Left lung (tissue), 10 donors: ENCODE data around the gene BARHL1. TPM values are rescaled to one million over a fixed set of nuclear protein-coding genes. Genes with fewer than 3 reads are reported as not detected.

Experiments
- ATAC-seq: fragments of 200-7000 bp; cut with Tn5 transposase; one replicate; pipeline ENCODE4 v1.9.1; 2020; ENCODE audit warnings: moderate library complexity
- DNase-seq, 4 donors: peaks; one replicate each; pipeline ENCODE4 v3.0.0-alpha.2; 2013 to 2020
- H3K27ac ChIP-seq, 2 donors: fragments of 200-600 bp; sonication (generic) in 1 of 2; one replicate each; pipeline versions ENCODE4 v1.5.0 to v1.8.0; 2020 to 2021
- H3K27me3 ChIP-seq, 2 donors: fragments of 200-600 bp; sonication (generic) in 1 of 2; one replicate each; pipeline versions ENCODE4 v1.5.0 to v1.8.0; 2020 to 2021
- H3K36me3 ChIP-seq, 2 donors: fragments of 200-600 bp; sonication (generic) in 1 of 2; one replicate each; pipeline versions ENCODE4 v1.5.0 to v1.8.0; 2020 to 2021
- H3K4me1 ChIP-seq, 2 donors: fragments of 200-600 bp; one replicate each; pipeline ENCODE4 v1.8.0; 2021
- H3K4me3 ChIP-seq, 2 donors: fragments of 200-600 bp; sonication (generic) in 1 of 2; one replicate each; pipeline versions ENCODE4 v1.5.0 to v1.8.0; 2020 to 2021; ENCODE audit warnings: mild to moderate bottlenecking in 1 of 2
- H3K9me3 ChIP-seq, 2 donors: fragments of 200-600 bp; sonication (generic) in 1 of 2; one replicate each; pipeline versions ENCODE4 v1.5.0 to v1.8.0; 2020 to 2021
- CTCF ChIP-seq, 2 donors: fragments of 200-600 bp; sonication (generic) in 1 of 2; IDR thresholded peaks; one replicate each; pipeline versions ENCODE4 v1.5.0 to v1.8.0; 2021; ENCODE audit warnings: antibody characterized with exemption in 2 of 2
- intact Hi-C, 2 donors: fragments of 100-400 bp; cut with DNase I; formaldehyde crosslinking; loops; one replicate each; pipeline versions ENCODE4 v1.11.2 to v1.14.2; 2022
- polyA plus RNA-seq, 6 donors: library from polyadenylated mRNA; unstranded; fragments of 120-200 nt; gene quantifications; one replicate each; pipeline ENCODE4 v1.2.1, GENCODE V29; 2013; ENCODE audit not compliant: insufficient read length in 6 of 6
- total RNA-seq, 2 donors: library from RNA; stranded (reverse); fragmentation: NEBNext Ultra II Directional; extraction: Animal tissue kit (Norgen Biotek cat#: 25700); gene quantifications; one replicate each; pipeline ENCODE4 v1.2.1, GENCODE V29; 2021
- donor health status: DM: no; HTN: yes; CAD: no.
- donor health status: DM: no; HTN: no; CAD: no.

Gene BARHL1
- total and polyA plus RNA-seq, 8 donors: not detected

- no peaks in the 10 kb centered on the region for H3K9me3 ChIP-seq
- no peak overlapping the region for H3K27ac ChIP-seq
- no peaks in the 10 kb centered on the region for H3K4me1 ChIP-seq
- TF ChIP-seq CTCF (IDR thresholded peaks at IDR 0.05): no peak
- H3K27me3 ChIP-seq: peaks cover 2 to 5% of the 10 kb centered on the region in 2 donors
- no peak overlapping the region for H3K4me3 ChIP-seq
- no peak for DNase-seq
- ATAC-seq: no peak
- H3K36me3 ChIP-seq: peaks cover 0 to 87% of the 10 kb centered on the region in 2 donors
- intact Hi-C loops: no loop called here
These were observed 14.8 kb downstream of the BARHL1 start for GRCh38 chr9:132597073-132597775.

- DNase-seq (no peak), ATAC-seq (no peak)
- intact Hi-C loops: no loop called here
These were observed 18.0 kb downstream of the BARHL1 start for GRCh38 chr9:132600326-132600984.

GRCh38 chr9:132602207-132602606 is 19.8 kb downstream of the BARHL1 start:
- intact Hi-C loops: no loop called here
- no peaks in the 10 kb centered on the region for H3K9me3 ChIP-seq
- TF ChIP-seq CTCF (IDR thresholded peaks at IDR 0.05): no peak
- no peak overlapping the region for H3K4me3 ChIP-seq
- ATAC-seq: no peak
- no peaks in the 10 kb centered on the region for H3K27me3 ChIP-seq
- H3K27ac ChIP-seq: no peak overlapping the region
- H3K4me1 ChIP-seq: no peaks in the 10 kb centered on the region
- H3K36me3 ChIP-seq: peaks cover 0 to 74% of the 10 kb centered on the region in 2 donors
- no peak for DNase-seq

More at GRCh38 chr9:132600326-132600984, 18.0 kb downstream of the BARHL1 start:
- peaks cover 0 to 74% of the 10 kb centered on the region in 2 donors for H3K36me3 ChIP-seq
- TF ChIP-seq CTCF (IDR thresholded peaks at IDR 0.05): no peak
- no peak overlapping the region for H3K27ac ChIP-seq
- H3K4me1 ChIP-seq: no peaks in the 10 kb centered on the region
- H3K27me3 ChIP-seq: no peaks in the 10 kb centered on the region
- no peak overlapping the region for H3K4me3 ChIP-seq
- H3K9me3 ChIP-seq: no peaks in the 10 kb centered on the region

- Histone ChIP-seq H3K36me3 (peaks cover 0 to 79% of the 10 kb centered on the region in 2 donors), H3K27ac (no peak overlapping the region), H3K4me1 (no peaks in the 10 kb centered on the region), H3K9me3 (no peaks in the 10 kb centered on the region), H3K4me3 (no peak overlapping the region), H3K27me3 (no peaks in the 10 kb centered on the region)
- intact Hi-C loops: no loop called here
- no peak for DNase-seq
- ATAC-seq: no peak
- TF ChIP-seq CTCF (IDR thresholded peaks at IDR 0.05): no peak
These were observed 23.0 kb downstream of the BARHL1 start for GRCh38 chr9:132605387-132605786.

- intact Hi-C loops: no loop called here
- DNase-seq: no peak
- Histone ChIP-seq H3K4me3 (no peak overlapping the region), H3K27ac (no peak overlapping the region), H3K36me3 (peaks cover 0 to 79% of the 10 kb centered on the region in 2 donors), H3K4me1 (no peaks in the 10 kb centered on the region), H3K27me3 (no peaks in the 10 kb centered on the region), H3K9me3 (no peaks in the 10 kb centered on the region)
- ATAC-seq: no peak
- TF ChIP-seq CTCF (IDR thresholded peaks at IDR 0.05): no peak
These were observed 23.7 kb downstream of the BARHL1 start for GRCh38 chr9:132606066-132606465.
